ENCODE results near the gene NME3. TPM values are rescaled to one million over a fixed set of nuclear protein-coding genes. Genes with fewer than 3 reads are reported as not detected.

NME3 gene
- total and polyA plus RNA-seq, 9 of the 15 experiments (the other 6 are each of a cell fraction or from before 2014, with no cell fraction given): 0.68 to 76.3 (median 11.5) TPM

DNA sequence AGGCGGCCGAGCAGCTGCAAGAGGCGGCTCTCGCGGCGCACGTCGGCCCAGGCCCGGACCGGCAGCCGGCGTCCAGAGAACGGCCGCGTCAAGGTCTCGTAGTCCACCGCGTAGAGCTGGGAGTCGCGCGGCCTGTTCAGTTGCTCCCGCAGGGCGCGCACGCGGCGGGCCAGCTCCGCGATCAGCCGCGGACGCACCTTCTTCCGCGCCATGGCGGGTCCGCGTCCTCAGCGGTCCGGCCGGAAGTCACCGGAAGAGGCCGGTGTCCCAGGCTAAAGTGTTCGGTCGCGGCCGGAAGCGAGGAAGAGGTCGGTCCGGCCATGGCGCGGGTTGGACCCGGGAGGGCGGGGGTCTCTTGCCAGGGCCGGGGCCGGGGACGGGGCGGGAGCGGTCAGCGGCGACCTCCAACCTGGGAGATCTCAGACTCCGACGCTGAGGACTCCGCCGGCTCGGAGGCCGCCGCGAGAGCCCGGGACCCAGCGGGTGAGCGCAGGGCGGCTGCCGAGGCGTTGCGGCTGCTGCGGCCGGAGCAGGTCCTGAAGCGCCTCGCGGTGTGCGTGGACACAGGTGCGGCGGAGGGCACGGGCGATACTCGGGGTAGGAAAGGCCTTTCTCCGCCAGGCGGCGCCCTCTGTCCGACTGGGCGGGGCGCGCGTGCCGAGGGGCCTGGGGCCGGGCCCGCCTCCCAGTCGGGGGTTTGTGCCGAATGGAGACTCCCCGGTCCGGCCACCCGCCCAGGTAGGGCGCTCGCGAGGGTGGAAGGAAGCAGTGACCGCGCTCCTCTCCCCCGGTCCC lies 1.8 kb upstream of the NME3 start, which contains the start of gene MRPS34 (continued):
- no peak for TF ChIP-seq SMAD2 (IDR thresholded peaks at IDR 0.05; ENCODE audit: low read depth, low read length)
- TF ChIP-seq, protein P1, sequence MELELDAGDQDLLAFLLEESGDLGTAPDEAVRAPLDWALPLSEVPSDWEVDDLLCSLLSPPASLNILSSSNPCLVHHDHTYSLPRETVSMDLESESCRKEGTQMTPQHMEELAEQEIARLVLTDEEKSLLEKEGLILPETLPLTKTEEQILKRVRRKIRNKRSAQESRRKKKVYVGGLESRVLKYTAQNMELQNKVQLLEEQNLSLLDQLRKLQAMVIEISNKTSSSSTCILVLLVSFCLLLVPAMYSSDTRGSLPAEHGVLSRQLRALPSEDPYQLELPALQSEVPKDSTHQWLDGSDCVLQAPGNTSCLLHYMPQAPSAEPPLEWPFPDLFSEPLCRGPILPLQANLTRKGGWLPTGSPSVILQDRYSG (tag; conservative IDR thresholded peaks at IDR 0.05; ENCODE audit: low read depth): no peak
- TF ChIP-seq, protein P2, sequence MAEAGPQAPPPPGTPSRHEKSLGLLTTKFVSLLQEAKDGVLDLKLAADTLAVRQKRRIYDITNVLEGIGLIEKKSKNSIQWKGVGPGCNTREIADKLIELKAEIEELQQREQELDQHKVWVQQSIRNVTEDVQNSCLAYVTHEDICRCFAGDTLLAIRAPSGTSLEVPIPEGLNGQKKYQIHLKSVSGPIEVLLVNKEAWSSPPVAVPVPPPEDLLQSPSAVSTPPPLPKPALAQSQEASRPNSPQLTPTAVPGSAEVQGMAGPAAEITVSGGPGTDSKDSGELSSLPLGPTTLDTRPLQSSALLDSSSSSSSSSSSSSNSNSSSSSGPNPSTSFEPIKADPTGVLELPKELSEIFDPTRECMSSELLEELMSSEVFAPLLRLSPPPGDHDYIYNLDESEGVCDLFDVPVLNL (CRISPR knock-in tag; IDR thresholded peaks at IDR 0.05; ENCODE audit: low read depth): peak; percentile 81; the same call in 1 of the 2 replicates
- TF ChIP-seq RBM39 (optimal IDR thresholded peaks at IDR 0.05; ENCODE audit: low read depth, low read length): no peak
- no peak for TF ChIP-seq SMARCE1 (IDR thresholded peaks at IDR 0.05)
- TF ChIP-seq HLTF (IDR thresholded peaks at IDR 0.05): peak; percentile 40; the same call in 1 of the 2 replicates
- no peak for TF ChIP-seq ZFPM2 (CRISPR knock-in tag; IDR thresholded peaks at IDR 0.05)
- TF ChIP-seq ZNF282 (CRISPR knock-in tag; IDR thresholded peaks at IDR 0.05): 0 out of 2 replicates have a peak, but pooled peaks have one; percentile 17
- TF ChIP-seq COPS2 (conservative IDR thresholded peaks at IDR 0.05): no peak
- TF ChIP-seq, protein P3, sequence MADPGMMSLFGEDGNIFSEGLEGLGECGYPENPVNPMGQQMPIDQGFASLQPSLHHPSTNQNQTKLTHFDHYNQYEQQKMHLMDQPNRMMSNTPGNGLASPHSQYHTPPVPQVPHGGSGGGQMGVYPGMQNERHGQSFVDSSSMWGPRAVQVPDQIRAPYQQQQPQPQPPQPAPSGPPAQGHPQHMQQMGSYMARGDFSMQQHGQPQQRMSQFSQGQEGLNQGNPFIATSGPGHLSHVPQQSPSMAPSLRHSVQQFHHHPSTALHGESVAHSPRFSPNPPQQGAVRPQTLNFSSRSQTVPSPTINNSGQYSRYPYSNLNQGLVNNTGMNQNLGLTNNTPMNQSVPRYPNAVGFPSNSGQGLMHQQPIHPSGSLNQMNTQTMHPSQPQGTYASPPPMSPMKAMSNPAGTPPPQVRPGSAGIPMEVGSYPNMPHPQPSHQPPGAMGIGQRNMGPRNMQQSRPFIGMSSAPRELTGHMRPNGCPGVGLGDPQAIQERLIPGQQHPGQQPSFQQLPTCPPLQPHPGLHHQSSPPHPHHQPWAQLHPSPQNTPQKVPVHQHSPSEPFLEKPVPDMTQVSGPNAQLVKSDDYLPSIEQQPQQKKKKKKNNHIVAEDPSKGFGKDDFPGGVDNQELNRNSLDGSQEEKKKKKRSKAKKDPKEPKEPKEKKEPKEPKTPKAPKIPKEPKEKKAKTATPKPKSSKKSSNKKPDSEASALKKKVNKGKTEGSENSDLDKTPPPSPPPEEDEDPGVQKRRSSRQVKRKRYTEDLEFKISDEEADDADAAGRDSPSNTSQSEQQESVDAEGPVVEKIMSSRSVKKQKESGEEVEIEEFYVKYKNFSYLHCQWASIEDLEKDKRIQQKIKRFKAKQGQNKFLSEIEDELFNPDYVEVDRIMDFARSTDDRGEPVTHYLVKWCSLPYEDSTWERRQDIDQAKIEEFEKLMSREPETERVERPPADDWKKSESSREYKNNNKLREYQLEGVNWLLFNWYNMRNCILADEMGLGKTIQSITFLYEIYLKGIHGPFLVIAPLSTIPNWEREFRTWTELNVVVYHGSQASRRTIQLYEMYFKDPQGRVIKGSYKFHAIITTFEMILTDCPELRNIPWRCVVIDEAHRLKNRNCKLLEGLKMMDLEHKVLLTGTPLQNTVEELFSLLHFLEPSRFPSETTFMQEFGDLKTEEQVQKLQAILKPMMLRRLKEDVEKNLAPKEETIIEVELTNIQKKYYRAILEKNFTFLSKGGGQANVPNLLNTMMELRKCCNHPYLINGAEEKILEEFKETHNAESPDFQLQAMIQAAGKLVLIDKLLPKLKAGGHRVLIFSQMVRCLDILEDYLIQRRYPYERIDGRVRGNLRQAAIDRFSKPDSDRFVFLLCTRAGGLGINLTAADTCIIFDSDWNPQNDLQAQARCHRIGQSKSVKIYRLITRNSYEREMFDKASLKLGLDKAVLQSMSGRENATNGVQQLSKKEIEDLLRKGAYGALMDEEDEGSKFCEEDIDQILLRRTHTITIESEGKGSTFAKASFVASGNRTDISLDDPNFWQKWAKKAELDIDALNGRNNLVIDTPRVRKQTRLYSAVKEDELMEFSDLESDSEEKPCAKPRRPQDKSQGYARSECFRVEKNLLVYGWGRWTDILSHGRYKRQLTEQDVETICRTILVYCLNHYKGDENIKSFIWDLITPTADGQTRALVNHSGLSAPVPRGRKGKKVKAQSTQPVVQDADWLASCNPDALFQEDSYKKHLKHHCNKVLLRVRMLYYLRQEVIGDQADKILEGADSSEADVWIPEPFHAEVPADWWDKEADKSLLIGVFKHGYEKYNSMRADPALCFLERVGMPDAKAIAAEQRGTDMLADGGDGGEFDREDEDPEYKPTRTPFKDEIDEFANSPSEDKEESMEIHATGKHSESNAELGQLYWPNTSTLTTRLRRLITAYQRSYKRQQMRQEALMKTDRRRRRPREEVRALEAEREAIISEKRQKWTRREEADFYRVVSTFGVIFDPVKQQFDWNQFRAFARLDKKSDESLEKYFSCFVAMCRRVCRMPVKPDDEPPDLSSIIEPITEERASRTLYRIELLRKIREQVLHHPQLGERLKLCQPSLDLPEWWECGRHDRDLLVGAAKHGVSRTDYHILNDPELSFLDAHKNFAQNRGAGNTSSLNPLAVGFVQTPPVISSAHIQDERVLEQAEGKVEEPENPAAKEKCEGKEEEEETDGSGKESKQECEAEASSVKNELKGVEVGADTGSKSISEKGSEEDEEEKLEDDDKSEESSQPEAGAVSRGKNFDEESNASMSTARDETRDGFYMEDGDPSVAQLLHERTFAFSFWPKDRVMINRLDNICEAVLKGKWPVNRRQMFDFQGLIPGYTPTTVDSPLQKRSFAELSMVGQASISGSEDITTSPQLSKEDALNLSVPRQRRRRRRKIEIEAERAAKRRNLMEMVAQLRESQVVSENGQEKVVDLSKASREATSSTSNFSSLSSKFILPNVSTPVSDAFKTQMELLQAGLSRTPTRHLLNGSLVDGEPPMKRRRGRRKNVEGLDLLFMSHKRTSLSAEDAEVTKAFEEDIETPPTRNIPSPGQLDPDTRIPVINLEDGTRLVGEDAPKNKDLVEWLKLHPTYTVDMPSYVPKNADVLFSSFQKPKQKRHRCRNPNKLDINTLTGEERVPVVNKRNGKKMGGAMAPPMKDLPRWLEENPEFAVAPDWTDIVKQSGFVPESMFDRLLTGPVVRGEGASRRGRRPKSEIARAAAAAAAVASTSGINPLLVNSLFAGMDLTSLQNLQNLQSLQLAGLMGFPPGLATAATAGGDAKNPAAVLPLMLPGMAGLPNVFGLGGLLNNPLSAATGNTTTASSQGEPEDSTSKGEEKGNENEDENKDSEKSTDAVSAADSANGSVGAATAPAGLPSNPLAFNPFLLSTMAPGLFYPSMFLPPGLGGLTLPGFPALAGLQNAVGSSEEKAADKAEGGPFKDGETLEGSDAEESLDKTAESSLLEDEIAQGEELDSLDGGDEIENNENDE (IDR thresholded peaks at IDR 0.05; ENCODE audit: low read depth, low read length): no peak
- TF ChIP-seq, protein P4, sequence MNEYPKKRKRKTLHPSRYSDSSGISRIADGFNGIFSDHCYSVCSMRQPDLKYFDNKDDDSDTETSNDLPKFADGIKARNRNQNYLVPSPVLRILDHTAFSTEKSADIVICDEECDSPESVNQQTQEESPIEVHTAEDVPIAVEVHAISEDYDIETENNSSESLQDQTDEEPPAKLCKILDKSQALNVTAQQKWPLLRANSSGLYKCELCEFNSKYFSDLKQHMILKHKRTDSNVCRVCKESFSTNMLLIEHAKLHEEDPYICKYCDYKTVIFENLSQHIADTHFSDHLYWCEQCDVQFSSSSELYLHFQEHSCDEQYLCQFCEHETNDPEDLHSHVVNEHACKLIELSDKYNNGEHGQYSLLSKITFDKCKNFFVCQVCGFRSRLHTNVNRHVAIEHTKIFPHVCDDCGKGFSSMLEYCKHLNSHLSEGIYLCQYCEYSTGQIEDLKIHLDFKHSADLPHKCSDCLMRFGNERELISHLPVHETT (CRISPR knock-in tag; conservative IDR thresholded peaks at IDR 0.05 in 1 of 2, IDR thresholded peaks at IDR 0.05 in 1 of 2): peak in 1 of 2 experiments; percentile 90; a peak in 2 of 4 replicates
